ENCODE data around the gene MCMBP.
"Not testable (repeated sequence)": the region's sequence is repeated elsewhere in the genome, so short reads cannot be mapped to it uniquely, and the experiment has no call there.

MCMBP gene

GRCh38 chr10:119878524-119878923 is 5.9 kb upstream of the MCMBP start:
- no peak for TF ChIP-seq CTCF (IDR thresholded peaks at IDR 0.05; ENCODE audit: low read depth, low read length, missing control alignments)
- H3K27me3 ChIP-seq (replicated peaks) = no peaks in the 10 kb centered on the region
- no peak overlapping the region for H3K4me3 ChIP-seq (ENCODE audit: low read depth, low read length)
- H3K36me3 ChIP-seq (replicated peaks) = no peaks in the 10 kb centered on the region
- in situ Hi-C loops (cut with HindIII; ENCODE audit: low pct_ligation_motif_present, low sequenced_read_pairs) = no loop called here
- no peak overlapping the region for H3K27ac ChIP-seq
- no peak for DNase-seq

GRCh38 chr10:119872860-119873681 is 428 bp upstream of the MCMBP start:
- peak overlapping the region; percentile 58 for H3K27ac ChIP-seq
- H3K4me3 ChIP-seq (ENCODE audit: low read depth, low read length) = peak overlapping the region; percentile 80
- peak; percentile 61 for DNase-seq
- in situ Hi-C loops (cut with HindIII; ENCODE audit: low pct_ligation_motif_present, low sequenced_read_pairs) = no loop called here
- TF ChIP-seq CTCF (IDR thresholded peaks at IDR 0.05; ENCODE audit: low read depth, low read length, missing control alignments) = no peak
- H3K27me3 ChIP-seq (replicated peaks) = no peaks in the 10 kb centered on the region
- H3K36me3 ChIP-seq (replicated peaks) = no peaks in the 10 kb centered on the region

GRCh38 chr10:119871881-119872609 is 598 bp downstream of the MCMBP start:
- H3K27ac ChIP-seq = peak overlapping the region; percentile 58
- in situ Hi-C loops (cut with HindIII; ENCODE audit: low pct_ligation_motif_present, low sequenced_read_pairs) = no loop called here
- TF ChIP-seq CTCF (IDR thresholded peaks at IDR 0.05; ENCODE audit: low read depth, low read length, missing control alignments) = no peak
- H3K27me3 ChIP-seq (replicated peaks) = no peaks in the 10 kb centered on the region
- H3K4me3 ChIP-seq (ENCODE audit: low read depth, low read length) = peak overlapping the region; percentile 80
- no peaks in the 10 kb centered on the region for H3K36me3 ChIP-seq (replicated peaks)
- DNase-seq = peak; percentile 20

- H3K27ac ChIP-seq; in situ Hi-C loops (cut with HindIII; ENCODE audit: low pct_ligation_motif_present, low sequenced_read_pairs); DNase-seq; H3K27me3 ChIP-seq (replicated peaks); H3K36me3 ChIP-seq (replicated peaks); H3K4me3 ChIP-seq (ENCODE audit: low read depth, low read length): not testable (repeated sequence)
These were observed 3.2 kb downstream of the MCMBP start for GRCh38 chr10:119869398-119869797.

GRCh38 chr10:119867317-119867716 is 5.3 kb downstream of the MCMBP start:
- TF ChIP-seq CTCF (IDR thresholded peaks at IDR 0.05; ENCODE audit: low read depth, low read length, missing control alignments) = no peak
- Histone ChIP-seq H3K27ac (no peak overlapping the region), H3K36me3 (replicated peaks) (no peaks in the 10 kb centered on the region), H3K4me3 (ENCODE audit: low read depth, low read length) (no peak overlapping the region), H3K27me3 (replicated peaks) (no peaks in the 10 kb centered on the region)
- DNase-seq = no peak
- in situ Hi-C loops (cut with HindIII; ENCODE audit: low pct_ligation_motif_present, low sequenced_read_pairs) = no loop called here

GRCh38 chr10:119865699-119866240 is 6.9 kb downstream of the MCMBP start:
- TF ChIP-seq CTCF (IDR thresholded peaks at IDR 0.05; ENCODE audit: low read depth, low read length, missing control alignments) = no peak
- no peaks in the 10 kb centered on the region for H3K36me3 ChIP-seq (replicated peaks)
- in situ Hi-C loops (cut with HindIII; ENCODE audit: low pct_ligation_motif_present, low sequenced_read_pairs) = no loop called here
- H3K27ac ChIP-seq = no peak overlapping the region
- H3K27me3 ChIP-seq (replicated peaks) = no peaks in the 10 kb centered on the region
- H3K4me3 ChIP-seq (ENCODE audit: low read depth, low read length) = no peak overlapping the region
- no peak for DNase-seq
